ENCODE measurements around the gene PRKACA. TPM values are rescaled to one million over a fixed set of nuclear protein-coding genes. Genes with fewer than 3 reads are reported as not detected.

Gene PRKACA
- total RNA-seq, 2 experiments from 2014 or later: 21.1 to 62.0 TPM

DNA sequence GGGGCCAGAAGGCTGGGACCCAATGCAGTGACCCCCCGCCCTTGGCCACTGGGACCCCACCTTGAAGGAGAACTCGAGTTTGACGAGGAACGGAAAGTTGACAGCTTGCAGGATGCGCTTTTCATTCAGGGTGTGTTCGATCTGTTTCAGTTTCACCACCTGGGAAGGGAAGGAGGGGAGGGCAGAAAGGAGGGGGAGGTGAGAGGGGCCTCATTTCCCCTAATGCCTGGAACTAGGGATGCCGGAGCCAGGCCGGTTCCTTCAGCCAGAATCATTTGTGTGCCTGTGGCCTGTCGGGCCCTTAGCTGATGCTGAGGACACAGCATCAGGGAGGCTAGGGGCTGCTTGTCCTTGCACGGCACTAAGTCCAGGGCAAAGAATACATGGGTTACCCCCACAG, 14.8 kb downstream of the PRKACA start:
- intact Hi-C loops (cut with micrococcal nuclease; ENCODE audit: unreplicated experiment): no loop called here
- BruUV-seq (replicated peaks): no TSS peak
- Histone ChIP-seq H3K27ac (ENCODE audit: low read depth, low read length, poor library complexity, severe bottlenecking) (no peak overlapping the region), H3K9me2 (ENCODE audit: insufficient read depth, low read length) (no peaks in the 10 kb centered on the region), H3K4me1 (ENCODE audit: insufficient read depth, low read length, poor library complexity, severe bottlenecking) (no peaks in the 10 kb centered on the region), H3K79me2 (ENCODE audit: insufficient read depth, low read depth, low read length) (no peaks in the 10 kb centered on the region), H3K4me2 (ENCODE audit: low read length) (no peak overlapping the region), H3K9me3 (ENCODE audit: low read length) (no peaks in the 10 kb centered on the region), H3K4me3 (ENCODE audit: low read depth, low read length, poor library complexity, severe bottlenecking) (no peak overlapping the region), H2AFZ (ENCODE audit: low read length) (no peak overlapping the region), H3K36me3 (ENCODE audit: insufficient read depth, low read length) (peaks cover 11% of the 10 kb centered on the region), H4K20me1 (ENCODE audit: insufficient read depth, low read length) (no peaks in the 10 kb centered on the region)
- no peak for DNase-seq (ENCODE audit: low spot score)
- ChIA-PET POLR2A (no interaction called here), CTCF (ENCODE audit: unreplicated experiment) (no interaction called here)
- TF ChIP-seq, protein P1, sequence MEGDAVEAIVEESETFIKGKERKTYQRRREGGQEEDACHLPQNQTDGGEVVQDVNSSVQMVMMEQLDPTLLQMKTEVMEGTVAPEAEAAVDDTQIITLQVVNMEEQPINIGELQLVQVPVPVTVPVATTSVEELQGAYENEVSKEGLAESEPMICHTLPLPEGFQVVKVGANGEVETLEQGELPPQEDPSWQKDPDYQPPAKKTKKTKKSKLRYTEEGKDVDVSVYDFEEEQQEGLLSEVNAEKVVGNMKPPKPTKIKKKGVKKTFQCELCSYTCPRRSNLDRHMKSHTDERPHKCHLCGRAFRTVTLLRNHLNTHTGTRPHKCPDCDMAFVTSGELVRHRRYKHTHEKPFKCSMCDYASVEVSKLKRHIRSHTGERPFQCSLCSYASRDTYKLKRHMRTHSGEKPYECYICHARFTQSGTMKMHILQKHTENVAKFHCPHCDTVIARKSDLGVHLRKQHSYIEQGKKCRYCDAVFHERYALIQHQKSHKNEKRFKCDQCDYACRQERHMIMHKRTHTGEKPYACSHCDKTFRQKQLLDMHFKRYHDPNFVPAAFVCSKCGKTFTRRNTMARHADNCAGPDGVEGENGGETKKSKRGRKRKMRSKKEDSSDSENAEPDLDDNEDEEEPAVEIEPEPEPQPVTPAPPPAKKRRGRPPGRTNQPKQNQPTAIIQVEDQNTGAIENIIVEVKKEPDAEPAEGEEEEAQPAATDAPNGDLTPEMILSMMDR (conservative IDR thresholded peaks at IDR 0.05; ENCODE audit: low read length): no peak
- no peak for TF ChIP-seq EZH2phosphoT487 (IDR thresholded peaks at IDR 0.05; ENCODE audit: borderline replicate concordance, low read depth, low read length)

DNA sequence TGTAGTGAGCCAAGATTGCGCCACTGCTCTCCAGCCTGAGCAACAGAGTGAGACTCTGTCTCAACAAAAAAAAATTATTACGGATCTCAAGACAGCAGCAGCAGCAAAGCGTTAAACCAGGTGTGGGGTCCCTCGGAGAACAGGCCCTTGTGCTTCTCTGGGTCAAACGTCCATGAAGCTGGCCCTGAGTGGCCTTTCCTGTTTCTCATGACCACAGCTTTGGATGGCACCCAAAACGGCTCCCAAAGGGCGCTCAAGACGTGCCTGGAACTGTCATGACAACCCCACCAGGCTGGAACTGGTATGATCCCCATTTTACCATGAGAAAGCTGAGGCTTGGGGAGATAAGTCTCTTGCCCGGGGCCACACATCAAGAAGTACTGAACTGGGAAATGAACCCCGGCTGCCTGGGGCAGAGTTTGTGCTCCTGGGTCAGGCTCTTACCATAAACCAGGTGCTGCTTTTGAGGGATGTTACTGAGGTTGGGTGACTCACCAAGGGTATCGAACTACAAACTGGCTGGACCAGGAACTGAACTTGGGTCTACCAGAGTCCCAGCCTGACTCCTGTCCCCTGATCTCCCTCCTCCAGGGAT, 15.4 kb downstream of the PRKACA start:
- Histone ChIP-seq H3K36me3 (ENCODE audit: insufficient read depth, low read length) (peaks cover 16% of the 10 kb centered on the region), H3K79me2 (ENCODE audit: insufficient read depth, low read depth, low read length) (no peaks in the 10 kb centered on the region), H4K20me1 (ENCODE audit: insufficient read depth, low read length) (no peaks in the 10 kb centered on the region), H2AFZ (ENCODE audit: low read length) (no peak overlapping the region), H3K9me3 (ENCODE audit: low read length) (no peaks in the 10 kb centered on the region), H3K4me3 (ENCODE audit: low read depth, low read length, poor library complexity, severe bottlenecking) (no peak overlapping the region), H3K9me2 (ENCODE audit: insufficient read depth, low read length) (no peaks in the 10 kb centered on the region), H3K4me1 (ENCODE audit: insufficient read depth, low read length, poor library complexity, severe bottlenecking) (no peaks in the 10 kb centered on the region), H3K27ac (ENCODE audit: low read depth, low read length, poor library complexity, severe bottlenecking) (no peak overlapping the region), H3K4me2 (ENCODE audit: low read length) (no peak overlapping the region)
- intact Hi-C loops (cut with micrococcal nuclease; ENCODE audit: unreplicated experiment): no loop called here
- BruUV-seq (replicated peaks): no TSS peak
- TF ChIP-seq, protein P1 (conservative IDR thresholded peaks at IDR 0.05; ENCODE audit: low read length): no peak
- no peak for TF ChIP-seq EZH2phosphoT487 (IDR thresholded peaks at IDR 0.05; ENCODE audit: borderline replicate concordance, low read depth, low read length)
- POLR2A ChIA-PET: no interaction called here
- CTCF ChIA-PET (ENCODE audit: unreplicated experiment): interaction anchor here (0.6 kb wide), 1 partner anchor 13 kb away, joined by 3 read pairs; no protein-coding TSS in a partner anchor
- no peak for DNase-seq (ENCODE audit: low spot score)

DNA sequence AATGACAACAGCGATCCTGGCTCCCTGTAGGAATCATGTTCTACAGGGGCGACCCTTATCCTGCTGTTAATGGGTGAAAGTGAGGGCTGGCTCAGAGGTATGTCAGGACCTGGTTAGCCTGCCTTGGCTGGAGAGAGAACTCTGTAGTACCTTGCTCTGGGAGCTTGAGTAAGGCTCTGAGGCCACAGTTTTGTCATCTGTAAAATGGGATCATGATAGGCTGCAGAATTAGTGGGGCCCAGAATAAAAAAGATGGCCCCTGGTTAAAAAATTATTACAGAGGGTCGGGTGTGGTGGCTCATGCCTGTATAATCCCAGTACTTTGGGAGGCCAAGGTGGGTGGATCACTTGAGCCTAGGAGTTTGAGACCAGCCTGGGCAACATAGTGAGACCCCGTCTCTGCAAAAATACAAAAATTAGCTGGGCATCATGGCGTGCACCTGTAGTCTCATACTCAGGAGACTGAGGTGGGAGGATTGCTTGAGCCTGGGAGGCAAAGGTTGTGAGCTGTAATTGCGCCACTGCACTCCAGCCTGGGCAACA, 16.5 kb downstream of the PRKACA start:
- no peak for TF ChIP-seq EZH2phosphoT487 (IDR thresholded peaks at IDR 0.05; ENCODE audit: borderline replicate concordance, low read depth, low read length)
- TF ChIP-seq, protein P1 (conservative IDR thresholded peaks at IDR 0.05; ENCODE audit: low read length): no peak
- Histone ChIP-seq H3K9me2 (ENCODE audit: insufficient read depth, low read length) (no peaks in the 10 kb centered on the region), H4K20me1 (ENCODE audit: insufficient read depth, low read length) (no peaks in the 10 kb centered on the region), H2AFZ (ENCODE audit: low read length) (no peak overlapping the region), H3K79me2 (ENCODE audit: insufficient read depth, low read depth, low read length) (no peaks in the 10 kb centered on the region), H3K4me1 (ENCODE audit: insufficient read depth, low read length, poor library complexity, severe bottlenecking) (no peaks in the 10 kb centered on the region), H3K27ac (ENCODE audit: low read depth, low read length, poor library complexity, severe bottlenecking) (no peak overlapping the region), H3K4me3 (ENCODE audit: low read depth, low read length, poor library complexity, severe bottlenecking) (no peak overlapping the region), H3K36me3 (ENCODE audit: insufficient read depth, low read length) (peaks cover 16% of the 10 kb centered on the region), H3K9me3 (ENCODE audit: low read length) (no peaks in the 10 kb centered on the region), H3K4me2 (ENCODE audit: low read length) (no peak overlapping the region)
- BruUV-seq (replicated peaks): no TSS peak
- intact Hi-C loops (cut with micrococcal nuclease; ENCODE audit: unreplicated experiment): no loop called here
- ChIA-PET CTCF (ENCODE audit: unreplicated experiment) (no interaction called here), POLR2A (no interaction called here)
- no peak for DNase-seq (ENCODE audit: low spot score)

Measured in OCI-LY7 (cell line).